GM21528 (cell line): Measurements from ENCODE around the gene ZDHHC8.

Experiments
- ATAC-seq: cut with Tn5 transposase; IDR thresholded peaks from one replicate; pipeline ENCODE4 v1.9.1; 2021; ENCODE audit warnings: mild to moderate bottlenecking, moderate library complexity; ENCODE audit not compliant: unreplicated experiment, low FRiP score

ZDHHC8 gene

DNA sequence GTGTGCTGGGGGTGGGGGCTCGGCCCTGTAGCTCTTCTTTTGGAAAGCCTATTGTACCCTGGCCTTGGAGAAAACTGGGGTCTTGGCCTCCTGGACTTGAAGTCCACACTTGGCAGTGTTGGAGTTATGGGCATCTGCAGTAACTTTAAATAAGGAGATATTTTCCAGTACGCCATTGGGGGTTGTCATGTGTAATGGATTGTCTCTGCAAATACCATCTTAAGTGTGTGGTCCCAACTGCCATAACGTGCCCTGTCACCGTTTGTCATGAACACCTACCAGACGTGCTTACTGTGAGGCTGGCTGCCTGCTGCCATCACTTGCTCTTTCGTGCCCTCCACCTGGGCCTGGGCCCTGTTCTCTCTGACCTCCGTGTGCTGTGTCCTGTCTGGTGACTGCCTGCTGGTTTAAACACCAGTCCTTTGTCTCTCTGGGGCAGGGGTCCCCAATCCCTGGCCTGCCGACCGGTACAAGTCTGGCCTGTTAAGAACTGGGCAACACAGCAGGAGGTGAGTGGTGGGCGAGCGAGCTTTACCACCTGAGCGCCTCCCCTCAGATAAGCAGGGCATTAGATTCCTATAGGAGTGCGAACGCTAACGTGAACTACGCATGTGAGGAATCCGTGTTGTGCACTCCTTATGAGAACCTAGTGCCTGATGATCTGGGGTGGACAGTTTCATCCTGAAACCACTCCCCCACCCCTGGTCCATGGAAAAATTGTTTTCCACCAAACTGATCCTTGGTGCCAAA is 3.6 kb upstream of the ZDHHC8 start:
- ATAC-seq, result no peak

DNA sequence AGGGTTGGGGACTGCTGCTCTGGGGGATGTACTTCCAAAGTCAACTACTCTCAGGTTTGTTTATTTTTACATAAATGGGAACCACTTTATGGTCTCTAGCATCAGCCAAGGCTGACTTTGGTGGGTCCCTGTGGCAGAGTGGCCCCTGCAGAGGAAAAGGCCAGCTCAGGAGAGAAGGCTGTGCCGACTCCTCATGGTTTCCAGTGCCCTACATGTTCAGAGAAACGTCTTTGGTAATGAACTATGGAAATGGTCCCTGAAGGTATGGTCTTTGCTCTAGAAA is 3.0 kb upstream of the ZDHHC8 start:
- ATAC-seq, result no peak

DNA sequence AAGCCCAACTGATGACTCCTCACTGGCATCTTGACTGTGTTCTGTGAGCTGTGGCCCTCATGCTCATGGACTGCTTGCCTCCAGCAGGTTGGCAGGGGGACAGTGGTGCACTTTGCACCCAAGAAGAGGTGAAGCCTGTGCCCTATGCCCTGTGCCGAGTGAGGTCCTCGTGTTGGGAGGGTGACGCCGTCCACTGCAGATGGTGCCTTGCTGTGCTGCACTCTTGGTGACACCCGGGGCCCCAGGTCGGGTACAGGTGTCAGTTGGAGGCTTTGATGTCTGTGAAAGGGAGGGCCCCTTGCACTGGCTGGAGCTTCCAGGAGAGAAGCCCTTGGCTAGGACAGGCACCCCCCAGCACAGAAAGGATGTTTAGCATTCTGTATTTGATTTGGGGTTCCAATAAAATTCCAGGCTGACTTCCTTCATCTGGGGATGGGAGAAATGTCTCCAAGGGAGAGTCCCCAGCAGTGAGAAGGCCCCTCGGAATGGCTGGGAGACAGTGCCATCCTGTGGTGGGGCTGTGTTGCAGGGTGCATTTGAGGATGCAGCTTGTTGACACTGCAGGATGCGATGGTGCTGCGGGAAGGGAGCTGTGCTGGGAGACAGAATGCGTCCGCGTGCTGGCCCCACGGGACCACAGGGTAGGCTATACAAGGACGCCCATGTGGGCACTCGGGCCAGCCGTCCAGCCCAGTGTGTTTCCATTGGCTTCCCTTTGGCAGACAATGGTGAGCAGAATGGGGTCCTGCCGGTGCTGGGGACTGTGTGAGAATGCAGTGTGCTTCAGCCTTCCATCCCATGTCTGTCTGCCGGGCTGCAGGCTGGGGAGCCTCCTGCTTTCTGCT is 2.5 kb upstream of the ZDHHC8 start:
- ATAC-seq, result no peak

DNA sequence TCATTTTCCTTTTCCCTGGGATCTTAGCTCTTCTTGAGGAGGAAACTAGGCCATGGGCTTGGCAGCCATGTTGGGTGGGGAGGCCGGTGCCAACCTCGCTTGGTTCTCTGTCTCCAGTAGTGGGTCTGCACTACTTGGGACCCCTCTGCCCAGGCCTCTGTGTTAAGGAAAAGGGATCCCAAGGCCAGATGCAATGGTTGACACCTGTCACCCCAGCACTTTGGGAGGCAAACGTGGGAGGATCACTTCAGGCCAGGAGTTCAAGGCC is 1.9 kb upstream of the ZDHHC8 start:
- no peak for ATAC-seq

DNA sequence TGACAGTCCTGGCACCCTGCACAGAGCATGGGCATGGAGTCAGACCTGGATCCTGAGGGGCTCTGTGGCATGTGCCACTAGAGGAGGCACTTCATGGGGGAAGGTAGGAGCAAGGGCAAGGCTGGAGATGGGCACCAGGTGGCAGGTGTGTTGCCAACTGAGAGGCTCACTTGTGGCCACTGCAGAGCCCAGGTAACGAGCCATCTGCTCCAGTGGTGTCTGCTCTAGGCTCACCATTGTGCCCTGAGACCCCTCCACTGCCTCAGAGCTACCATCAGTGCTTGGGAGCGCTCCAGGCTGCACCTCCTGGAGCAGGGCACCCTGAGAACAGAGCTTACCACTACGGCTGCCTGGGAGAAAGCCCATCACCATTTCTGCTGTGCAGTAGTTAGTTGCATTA is 1.3 kb upstream of the ZDHHC8 start:
- no peak for ATAC-seq

DNA sequence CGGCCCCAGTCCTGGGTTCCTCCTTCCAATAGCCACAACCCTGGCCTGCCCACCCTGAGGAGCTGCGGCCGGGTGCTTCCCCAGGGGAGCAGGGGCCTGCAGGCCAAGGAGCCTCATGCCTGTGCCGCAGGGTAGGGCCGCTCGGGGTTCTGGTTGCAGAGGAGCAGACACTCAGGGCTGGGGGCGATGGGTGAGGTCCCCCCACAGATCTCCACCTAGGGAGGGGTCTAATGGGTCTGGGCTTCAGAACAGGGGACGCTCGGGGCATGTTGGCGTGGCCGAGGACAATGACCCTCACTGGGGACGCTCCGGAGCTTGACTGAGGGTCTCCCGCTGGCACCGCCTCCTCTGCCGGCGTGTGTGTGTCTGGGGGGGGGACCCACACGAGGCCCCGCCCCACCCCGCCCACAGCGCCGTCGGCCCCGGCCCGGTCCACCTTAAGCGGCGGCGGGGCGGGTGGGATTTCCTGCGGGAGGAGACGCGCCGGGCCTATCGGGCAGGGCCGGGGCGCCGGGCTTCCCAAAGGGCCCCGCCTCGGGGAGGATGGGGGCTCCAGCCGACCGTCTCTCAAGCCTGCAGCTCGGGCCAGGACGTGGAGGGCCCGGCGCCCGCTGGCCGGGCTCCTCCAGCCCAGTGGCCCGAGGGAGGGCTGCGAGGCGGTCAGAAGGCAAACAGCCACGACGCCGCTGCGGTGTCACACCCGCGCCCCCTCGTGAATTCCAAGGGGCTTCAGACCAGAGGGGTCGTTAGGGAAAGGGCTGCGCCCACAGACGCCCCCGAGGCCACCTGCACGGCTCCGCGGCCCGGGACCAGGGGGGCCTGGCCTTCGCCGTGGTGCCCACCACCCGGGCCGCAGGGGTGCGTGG is 640 bp upstream of the ZDHHC8 start:
- ATAC-seq, result peak; percentile 40

DNA sequence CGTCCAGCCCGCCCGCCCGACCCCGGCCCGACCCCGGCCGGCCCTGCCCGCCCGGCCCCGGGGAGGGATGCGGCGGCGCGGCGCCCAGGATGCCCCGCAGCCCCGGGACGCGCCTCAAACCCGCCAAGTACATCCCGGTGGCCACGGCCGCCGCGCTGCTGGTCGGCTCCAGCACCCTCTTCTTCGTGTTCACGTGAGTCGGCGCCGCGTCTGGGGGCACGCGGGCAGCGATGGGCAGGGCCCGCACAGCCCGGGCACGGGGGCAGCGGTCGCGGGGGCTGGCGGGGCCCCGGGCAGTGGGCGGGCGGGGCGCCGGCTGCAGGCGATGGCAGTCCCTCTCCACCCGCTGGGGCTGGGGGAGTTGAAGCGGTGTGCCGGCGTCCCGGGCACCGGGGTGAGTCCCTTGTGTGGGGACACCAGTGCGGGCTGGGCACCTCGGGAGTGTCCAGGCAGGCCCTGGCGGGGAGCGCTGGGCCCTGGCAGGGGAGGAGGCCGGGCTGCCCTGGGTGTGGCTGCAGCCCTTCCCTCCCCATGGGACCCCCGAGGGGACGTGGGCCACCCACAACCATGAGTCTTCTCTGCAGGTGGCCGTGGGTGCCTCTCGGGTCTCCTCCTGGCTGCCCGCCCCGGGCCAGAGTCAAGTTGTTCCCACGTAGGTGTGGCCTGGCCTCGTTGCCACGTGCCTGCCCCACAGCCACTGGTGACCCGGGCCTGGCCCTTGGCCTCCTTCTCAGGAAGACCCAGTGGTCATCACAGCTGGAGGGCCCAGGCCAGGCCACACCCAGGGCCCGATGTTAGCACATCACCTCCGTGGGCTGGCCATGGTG is 468 bp downstream of the ZDHHC8 start:
- peak; percentile 5 for ATAC-seq

DNA sequence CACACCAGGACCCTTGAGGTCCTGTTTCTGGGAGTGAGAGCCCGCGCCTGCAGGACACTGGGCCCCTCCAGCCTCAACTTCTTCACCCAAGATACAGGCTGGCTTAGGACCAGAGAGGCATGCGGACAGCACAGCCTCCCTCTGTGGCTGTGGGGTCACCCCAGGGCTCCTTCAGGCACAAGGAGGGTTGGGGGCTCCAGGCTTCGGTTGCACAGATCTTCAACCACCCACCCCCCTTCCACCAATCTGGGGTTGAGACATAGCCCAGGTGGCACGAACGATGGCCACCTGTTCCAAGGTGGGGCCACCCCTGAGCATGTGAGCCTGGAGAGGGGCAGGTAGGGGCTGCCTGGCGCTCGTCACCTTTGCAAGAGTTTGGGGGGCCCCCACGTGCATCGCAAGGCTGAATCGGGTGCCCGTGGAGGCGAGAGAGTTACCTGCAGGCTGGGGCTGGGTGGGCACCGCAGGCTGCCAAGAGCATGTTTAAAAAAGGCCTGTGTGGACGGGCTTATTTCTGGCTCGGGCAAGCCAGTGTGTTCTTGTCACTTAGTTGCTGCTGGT is 1.2 kb downstream of the ZDHHC8 start:
- ATAC-seq, result no peak

DNA sequence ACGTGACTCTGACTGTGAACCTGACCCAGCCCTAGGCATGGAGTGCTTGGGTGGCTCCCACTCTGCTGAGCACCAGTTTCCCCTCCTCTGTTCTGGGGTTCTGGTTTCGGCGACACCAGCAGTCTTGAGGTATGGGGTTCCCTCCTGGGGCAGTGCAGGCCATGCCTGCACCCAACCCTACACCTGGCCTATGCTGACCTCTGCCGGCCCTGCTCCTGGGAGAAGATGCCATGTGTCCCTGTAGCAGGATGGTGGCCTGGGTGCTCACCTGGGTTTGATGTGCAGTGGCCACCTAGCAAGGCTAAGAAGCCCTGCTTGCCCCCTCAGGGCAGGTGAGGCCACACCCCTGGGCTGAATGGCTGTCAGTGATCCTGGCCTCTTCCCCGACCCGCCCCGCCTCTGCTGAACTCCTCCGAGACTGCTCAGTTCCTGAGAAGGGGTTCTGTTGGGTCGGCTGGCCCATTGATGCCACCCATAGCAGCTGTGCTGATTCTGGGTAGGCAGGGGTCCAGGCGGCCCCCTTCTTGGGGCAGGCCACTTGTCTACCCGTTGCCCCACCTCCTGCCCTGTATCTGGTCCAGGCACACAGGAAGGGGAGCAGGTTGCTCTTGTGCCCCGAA is 2.4 kb downstream of the ZDHHC8 start:
- no peak for ATAC-seq

DNA sequence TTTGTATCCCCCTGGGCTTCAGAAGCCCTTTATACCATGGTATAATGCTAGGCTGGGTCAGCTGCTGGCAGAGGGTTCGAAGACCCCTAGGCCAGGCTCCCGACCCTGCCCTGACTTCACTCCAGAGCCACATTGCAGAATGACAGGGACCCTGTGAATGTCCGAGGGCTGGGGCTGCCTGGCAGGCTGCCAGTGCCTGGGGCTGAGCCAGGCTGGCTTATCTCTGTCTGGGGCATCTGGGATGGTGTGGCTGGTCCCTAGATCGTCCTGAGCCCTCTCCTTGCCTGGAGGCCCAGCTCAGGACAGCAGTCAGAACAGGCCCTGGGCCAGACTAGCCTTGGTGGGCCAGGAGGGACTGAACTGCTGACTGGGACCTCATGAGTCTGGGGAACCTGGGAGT is 3.7 kb downstream of the ZDHHC8 start:
- ATAC-seq, result no peak

DNA sequence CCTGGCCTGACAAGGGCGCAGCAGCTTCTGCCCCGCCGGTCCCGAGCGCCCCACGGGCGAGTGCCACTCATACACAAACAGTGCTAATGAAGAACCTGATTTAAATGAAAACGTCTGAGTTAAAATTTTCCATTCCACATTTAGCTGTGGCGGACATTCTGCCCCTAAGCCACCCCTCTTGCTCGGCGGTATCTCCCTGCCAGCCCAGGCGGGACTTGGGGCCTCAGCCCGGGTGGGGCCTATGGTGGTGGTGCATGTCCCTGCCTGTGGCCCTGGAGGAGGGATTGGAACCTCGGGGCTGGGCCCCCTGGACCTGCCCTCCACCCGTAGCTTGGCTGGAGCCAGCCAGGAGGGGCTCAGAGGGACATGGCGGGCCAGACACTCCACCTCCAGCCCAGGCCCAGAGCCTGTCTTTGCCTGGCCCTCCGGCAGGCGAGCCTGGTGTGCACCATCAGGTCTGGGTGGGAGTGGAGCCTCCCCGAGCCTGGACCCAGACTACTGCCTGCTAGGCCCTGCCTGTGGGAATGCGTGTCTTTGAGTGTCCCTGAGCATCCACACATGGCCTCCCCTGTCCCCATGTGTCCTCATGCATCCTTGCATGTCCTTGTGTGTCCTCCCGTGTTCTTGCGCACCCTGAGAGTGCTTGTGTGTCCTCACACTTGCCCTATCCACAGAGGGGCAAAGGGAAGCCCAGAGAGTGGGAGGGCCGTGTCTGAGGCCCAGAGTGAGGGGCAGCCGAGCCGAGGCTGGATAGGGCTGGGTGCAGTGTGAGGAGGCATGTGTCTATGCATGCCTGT is 4.4 kb downstream of the ZDHHC8 start:
- ATAC-seq, result no peak

DNA sequence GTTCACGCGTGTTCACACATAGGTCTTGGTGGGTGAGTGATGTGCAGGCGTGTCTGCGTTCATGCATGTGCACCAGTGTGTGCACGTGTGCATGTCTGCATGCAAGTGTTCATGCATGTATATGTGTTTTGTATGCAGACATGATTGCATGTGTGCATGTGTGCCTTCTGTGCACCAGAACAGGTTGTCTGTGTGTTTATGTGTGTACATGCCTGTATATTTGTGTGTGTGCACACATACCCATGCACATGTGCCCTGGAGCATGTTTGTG is 4.9 kb downstream of the ZDHHC8 start:
- ATAC-seq, result no peak

DNA sequence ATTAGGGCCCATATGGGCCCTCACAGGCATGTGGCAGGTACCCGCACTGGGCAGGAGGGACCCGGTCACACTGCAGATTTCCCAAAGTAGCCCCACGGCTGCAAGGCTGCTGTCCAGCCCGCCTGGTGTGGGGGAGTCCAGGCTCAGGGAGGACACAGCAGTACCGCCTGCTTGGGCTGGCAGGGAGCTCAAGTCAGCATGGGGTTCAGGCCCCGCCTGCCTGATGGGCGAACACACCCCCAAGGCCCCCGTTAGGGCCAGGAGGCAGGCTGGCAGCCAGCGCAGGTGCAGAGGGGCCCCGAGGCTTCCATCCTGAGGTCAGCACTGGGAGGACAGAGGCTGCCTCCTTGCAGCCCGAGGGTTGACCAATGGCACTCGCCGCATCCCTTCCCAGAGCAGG is 5.5 kb downstream of the ZDHHC8 start:
- ATAC-seq, result no peak

DNA sequence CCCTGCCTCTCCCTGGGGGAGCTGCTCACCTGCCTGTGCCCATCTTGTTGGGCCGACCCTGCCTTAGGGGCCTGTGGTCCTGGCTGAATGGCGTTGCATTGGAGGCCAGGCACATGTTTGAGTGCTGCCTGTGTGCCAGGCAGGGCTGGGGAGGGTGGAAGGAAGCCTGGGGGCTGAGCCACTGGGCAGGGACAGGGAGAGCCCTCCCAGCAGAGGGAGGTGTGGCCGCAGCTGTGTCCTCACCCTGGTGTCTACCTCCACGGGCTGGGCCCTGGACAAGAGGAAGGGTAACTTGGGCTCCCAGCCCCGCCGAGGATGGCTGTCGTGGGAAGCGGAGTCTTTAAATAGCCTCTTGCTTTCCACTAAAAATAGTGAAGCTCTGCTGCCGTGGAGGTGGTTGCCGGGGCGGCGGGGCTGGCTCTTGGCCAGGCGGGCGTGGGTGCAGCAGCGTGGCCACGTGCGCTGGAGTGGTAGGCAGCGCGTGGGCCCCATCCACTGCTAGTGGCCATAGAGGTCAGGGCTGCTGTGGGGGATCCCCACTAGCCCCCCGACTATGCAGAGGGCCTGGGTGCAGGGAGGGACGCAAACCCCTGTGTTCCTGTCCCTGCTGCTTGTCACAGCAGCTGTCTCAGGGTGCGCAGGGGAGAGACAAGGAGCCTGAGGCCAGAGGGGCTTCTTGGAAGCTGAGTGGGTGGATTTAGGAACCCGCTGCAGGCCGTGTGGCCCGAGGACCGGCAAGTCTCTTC is 6.2 kb downstream of the ZDHHC8 start:
- ATAC-seq, result no peak

DNA sequence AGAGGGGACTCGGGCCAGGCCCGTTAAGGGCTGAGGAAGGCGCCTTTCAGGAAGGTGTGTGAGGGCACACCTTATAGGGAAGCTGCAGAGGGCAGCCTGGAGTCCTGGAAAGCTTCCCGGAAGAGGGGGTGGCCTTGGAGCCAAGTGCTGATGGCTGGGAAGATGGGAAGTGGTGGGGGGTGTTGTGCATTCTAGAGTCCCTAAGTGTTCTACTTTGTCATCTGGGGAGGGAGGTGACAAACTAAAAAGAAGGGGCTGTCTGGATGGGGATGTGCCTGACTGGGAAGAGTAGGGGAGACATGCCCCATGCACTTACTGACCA is 6.8 kb downstream of the ZDHHC8 start:
- ATAC-seq, result no peak

DNA sequence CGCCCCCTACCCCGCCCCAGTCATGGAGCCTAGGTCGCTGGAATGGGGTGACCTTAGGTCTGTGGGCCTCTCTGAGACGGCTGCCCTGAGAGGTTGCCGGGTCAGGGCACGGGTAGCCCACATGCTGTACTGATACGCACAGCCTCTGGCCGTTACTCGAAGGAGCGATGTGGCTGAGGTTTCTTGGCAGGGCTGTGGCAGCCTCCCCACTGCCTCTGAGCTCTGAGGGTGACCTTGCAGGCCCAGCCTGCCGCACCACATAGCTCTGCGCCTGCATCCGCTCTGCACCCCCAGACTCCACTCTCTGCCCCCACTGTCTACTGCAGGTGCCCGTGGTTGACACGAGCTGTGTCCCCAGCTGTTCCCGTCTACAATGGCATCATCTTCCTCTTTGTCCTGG is 7.3 kb downstream of the ZDHHC8 start:
- no peak for ATAC-seq

DNA sequence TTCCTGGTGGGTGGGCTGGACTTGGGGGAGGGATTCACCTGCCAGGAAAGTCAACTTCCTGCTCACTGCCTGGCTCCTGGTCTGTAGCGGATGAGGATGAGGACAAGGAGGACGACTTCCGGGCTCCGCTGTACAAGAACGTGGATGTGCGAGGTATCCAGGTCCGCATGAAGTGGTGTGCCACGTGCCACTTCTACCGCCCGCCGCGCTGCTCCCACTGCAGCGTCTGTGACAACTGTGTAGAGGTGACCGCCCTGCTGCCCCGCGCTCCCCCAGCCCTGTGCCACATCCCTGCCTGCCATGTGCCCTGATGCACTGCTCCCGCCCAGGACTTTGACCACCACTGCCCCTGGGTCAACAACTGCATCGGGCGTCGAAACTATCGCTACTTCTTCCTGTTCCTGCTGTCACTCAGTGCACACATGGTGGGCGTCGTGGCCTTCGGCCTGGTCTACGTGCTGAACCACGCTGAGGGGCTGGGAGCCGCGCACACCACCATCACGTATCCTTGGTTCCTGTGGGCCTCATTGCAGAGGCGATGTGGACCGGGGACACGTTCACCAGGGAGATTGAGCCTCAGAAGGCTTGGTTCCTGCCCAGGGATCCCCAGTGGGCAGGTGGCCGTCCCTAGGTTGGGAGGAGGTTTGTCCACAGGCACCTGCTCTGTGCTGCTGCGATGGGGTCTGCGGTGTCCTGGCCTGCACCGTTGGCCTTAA is 7.9 kb downstream of the ZDHHC8 start:
- ATAC-seq, result no peak

DNA sequence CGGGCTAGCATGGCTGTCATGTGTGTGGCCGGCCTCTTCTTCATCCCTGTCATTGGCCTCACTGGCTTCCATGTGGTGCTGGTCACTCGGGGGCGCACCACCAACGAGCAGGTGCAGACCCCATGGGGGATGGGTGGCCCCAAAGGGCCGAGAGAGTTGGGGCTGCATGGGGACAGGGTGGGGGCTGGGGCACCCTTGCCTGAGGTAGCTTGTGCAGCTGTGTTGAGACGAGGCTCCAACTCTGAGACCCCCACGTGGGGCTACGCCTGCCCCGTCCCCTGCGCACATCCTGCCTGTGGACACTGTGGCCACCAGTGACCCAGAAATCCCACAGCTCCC is 8.5 kb downstream of the ZDHHC8 start:
- no peak for ATAC-seq
